Fibroblast of pulmonary artery (primary cell): ENCODE data around the gene SRP68.
A peak's percentile ranks its signal among the peaks of the same experiment; 100 is the strongest.
"Not testable (repeated sequence)": the region's sequence is repeated elsewhere in the genome, so short reads cannot be mapped to it uniquely, and the experiment has no call there.

Source experiments
- DNase-seq: peaks from one replicate; pipeline ENCODE4 v3.0.0-alpha.2; 2010; ENCODE audit warnings: low read depth
- H3K4me3 ChIP-seq: replicated peaks from 2 replicates; pipeline ENCODE4 v1.5.1; 2011; ENCODE audit warnings: low read depth, mild to moderate bottlenecking, control low read depth, low read length, moderate library complexity
- TF ChIP-seq, protein P1 (sequence below): IDR thresholded peaks from 2 replicates; pipeline ENCODE4 v1.5.1; 2011; ENCODE audit warnings: mild to moderate bottlenecking, control low read depth, low read length, inconsistent platforms; ENCODE audit errors: missing control alignments

The SRP68 gene

GRCh38 chr17:76075364-76076145 lies 3.2 kb upstream of the SRP68 start:
- no peak overlapping the region for H3K4me3 ChIP-seq
- TF ChIP-seq, protein P1, sequence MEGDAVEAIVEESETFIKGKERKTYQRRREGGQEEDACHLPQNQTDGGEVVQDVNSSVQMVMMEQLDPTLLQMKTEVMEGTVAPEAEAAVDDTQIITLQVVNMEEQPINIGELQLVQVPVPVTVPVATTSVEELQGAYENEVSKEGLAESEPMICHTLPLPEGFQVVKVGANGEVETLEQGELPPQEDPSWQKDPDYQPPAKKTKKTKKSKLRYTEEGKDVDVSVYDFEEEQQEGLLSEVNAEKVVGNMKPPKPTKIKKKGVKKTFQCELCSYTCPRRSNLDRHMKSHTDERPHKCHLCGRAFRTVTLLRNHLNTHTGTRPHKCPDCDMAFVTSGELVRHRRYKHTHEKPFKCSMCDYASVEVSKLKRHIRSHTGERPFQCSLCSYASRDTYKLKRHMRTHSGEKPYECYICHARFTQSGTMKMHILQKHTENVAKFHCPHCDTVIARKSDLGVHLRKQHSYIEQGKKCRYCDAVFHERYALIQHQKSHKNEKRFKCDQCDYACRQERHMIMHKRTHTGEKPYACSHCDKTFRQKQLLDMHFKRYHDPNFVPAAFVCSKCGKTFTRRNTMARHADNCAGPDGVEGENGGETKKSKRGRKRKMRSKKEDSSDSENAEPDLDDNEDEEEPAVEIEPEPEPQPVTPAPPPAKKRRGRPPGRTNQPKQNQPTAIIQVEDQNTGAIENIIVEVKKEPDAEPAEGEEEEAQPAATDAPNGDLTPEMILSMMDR: no peak
- no peak for DNase-seq

DNA sequence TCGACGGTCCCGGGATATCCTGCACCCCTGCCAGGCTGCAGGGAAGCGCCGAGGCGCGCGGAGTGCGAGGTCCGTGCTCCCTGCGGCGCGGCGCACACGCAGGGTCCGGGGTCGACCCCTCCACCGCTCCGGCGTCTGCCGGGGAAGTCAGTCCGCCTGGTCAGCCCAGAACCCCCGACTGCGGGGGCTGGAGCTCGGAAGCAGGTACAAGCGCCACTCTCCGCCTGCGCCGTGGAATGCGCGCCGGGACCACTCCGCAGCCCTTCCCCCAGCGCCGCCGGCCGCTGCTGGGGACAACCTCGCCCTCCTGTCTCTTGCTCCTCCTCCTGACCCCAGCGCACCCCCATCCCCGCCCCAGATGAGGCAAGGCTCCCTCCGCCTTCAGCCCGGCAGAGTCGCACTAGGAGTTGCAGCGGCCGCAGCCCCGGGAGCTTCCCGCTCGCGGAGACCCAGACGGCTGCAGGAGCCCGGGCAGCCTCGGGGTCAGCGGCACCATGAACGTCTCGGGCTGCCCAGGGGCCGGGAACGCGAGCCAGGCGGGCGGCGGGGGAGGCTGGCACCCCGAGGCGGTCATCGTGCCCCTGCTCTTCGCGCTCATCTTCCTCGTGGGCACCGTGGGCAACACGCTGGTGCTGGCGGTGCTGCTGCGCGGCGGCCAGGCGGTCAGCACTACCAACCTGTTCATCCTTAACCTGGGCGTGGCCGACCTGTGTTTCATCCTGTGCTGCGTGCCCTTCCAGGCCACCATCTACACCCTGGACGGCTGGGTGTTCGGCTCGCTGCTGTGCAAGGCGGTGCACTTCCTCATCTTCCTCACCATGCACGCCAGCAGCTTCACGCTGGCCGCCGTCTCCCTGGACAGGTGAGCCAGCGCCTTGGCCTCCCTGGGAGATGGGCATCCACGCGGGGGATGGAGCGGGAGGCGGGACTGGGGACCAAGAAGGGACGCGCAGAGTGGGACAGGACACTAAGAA lies 2.4 kb upstream of the SRP68 start, which contains the start of gene GALR2:
TSS of gene GALR2 (plus strand) at position 392 of the 974 bp plus-strand sequence. CDS start at position 495, 103 bp downstream.
- H3K4me3 ChIP-seq: no peak within 1 kb of the TSS
- no peak for DNase-seq
- TF ChIP-seq, protein P1: no peak

DNA sequence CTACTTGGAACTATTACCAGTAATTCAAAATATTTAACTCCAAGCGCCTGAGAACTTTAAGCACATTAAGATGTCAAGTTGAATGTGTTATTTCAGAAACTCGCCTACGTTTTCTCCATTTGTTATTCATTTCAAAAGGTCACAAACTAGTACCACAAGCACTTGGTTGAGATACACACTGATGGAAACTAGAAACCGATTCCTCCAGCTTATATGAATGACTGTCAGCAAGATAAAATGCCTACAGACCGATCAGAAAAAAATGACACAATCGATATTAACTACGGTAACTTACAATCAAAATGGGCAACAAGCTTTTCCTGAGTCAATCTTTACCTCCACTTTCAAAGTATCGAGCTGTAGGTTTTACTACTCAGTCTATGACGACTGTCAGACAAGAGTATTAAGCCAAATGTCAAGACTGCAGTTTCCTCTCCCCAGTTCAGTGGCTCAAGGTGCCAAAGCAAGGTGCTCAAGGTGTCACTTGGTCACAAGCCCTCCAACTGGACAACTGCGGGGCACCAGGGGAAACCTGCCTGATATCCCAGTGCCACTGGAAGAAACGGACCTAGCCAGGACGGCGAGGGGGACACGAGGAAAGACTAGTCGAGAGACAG lies 678 bp downstream of the SRP68 start:
- no peak for DNase-seq
- TF ChIP-seq, protein P1: no peak

GRCh38 chr17:76065775-76066174 lies 6.5 kb downstream of the SRP68 start:
- TF ChIP-seq, protein P1: no peak
- H3K4me3 ChIP-seq: no peak overlapping the region
- DNase-seq: no peak

More for the DNA sequence above, 678 bp downstream of the SRP68 start:
- peak overlapping the region; percentile 80 for H3K4me3 ChIP-seq

DNA sequence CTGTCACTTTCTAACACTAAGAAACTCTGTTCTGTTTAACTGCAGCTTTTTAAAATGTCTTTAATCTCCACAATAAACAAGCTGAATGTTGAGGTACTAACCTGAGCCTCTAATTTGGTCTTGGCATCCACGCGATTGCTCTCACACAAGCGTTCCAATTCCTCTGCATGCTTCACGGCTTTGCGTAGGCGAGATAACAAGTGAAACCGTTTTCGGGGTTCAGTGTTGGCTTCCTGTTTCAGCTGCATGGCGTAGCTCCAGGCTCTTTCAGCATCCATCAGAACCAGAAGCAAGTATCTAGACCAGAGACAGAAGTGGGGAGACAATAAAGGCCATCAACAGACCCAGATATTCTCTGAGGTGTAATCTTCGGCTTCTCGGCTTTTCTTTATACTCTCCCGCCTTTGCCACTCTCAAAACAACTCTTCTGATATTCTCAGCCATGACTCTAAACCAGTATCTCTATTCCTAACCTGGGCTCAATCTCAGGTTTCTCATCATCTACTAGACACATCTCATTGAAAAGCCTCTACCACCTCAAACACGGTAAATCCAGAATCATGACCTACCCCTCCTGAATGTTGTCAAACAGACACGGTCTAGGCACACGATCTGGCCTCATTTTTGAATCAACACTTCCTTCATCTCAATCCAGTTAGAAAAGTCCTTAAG lies 8.3 kb downstream of the SRP68 start:
- no peak overlapping the region for H3K4me3 ChIP-seq
- TF ChIP-seq, protein P1: no peak

GRCh38 chr17:76058264-76058663 lies 14.1 kb downstream of the SRP68 start:
- not testable (repeated sequence) for H3K4me3 ChIP-seq, DNase-seq

More for the DNA sequence above, 8.3 kb downstream of the SRP68 start:
- DNase-seq: no peak
